H9 (cell line): Measurements from ENCODE around the gene NKAIN1. TPM values are rescaled to one million over a fixed set of nuclear protein-coding genes. Genes with fewer than 3 reads are reported as not detected.

Experiments used
- DNase-seq: peaks from one replicate; pipeline ENCODE4 v3.0.0-alpha.2; 2017
- H2AFZ ChIP-seq: one replicate; pipeline ENCODE4 v1.6.1; 2013; ENCODE audit warnings: mild to moderate bottlenecking, low read length, control low read depth, moderate library complexity
- H2AK5ac ChIP-seq: 2 replicates; pipeline ENCODE4 v1.6.1; 2013; ENCODE audit warnings: low read length, control low read depth, mixed read lengths; ENCODE audit not compliant: insufficient read length
- H2BK120ac ChIP-seq: one replicate; pipeline ENCODE4 v1.6.1; 2013; ENCODE audit warnings: low read depth, mild to moderate bottlenecking, low read length, control low read depth, inconsistent platforms; ENCODE audit not compliant: poor library complexity, severe bottlenecking
- H2BK12ac ChIP-seq: 2 replicates; pipeline ENCODE4 v1.6.1; 2013; ENCODE audit warnings: low read length, control low read depth, mixed read lengths, low read depth; ENCODE audit not compliant: insufficient read length
- H2BK15ac ChIP-seq: 2 replicates; pipeline ENCODE4 v1.6.1; 2013; ENCODE audit warnings: low read depth, low read length, control low read depth
- H2BK20ac ChIP-seq: one replicate; pipeline ENCODE4 v1.6.1; 2013; ENCODE audit warnings: low read depth, mild to moderate bottlenecking, low read length, control low read depth, inconsistent platforms; ENCODE audit not compliant: poor library complexity, severe bottlenecking
- H2BK5ac ChIP-seq: 2 replicates; pipeline ENCODE4 v1.6.1; 2013; ENCODE audit warnings: low read length, control low read depth, mixed read lengths; ENCODE audit not compliant: insufficient read length
- H3K14ac ChIP-seq: 2 replicates; pipeline ENCODE4 v1.6.1; 2013; ENCODE audit warnings: low read length, control low read depth; ENCODE audit not compliant: insufficient read depth
- H3K18ac ChIP-seq: 2 replicates; pipeline ENCODE4 v1.6.1; 2013; ENCODE audit warnings: low read depth, mild to moderate bottlenecking, mixed read lengths, low read length, control low read depth; ENCODE audit not compliant: insufficient read length
- H3K23ac ChIP-seq: 2 replicates; pipeline ENCODE4 v1.6.1; 2013; ENCODE audit warnings: low read length, control low read depth, mixed read lengths, low read depth; ENCODE audit not compliant: insufficient read length
- H3K23me2 ChIP-seq: 2 replicates; pipeline ENCODE4 v1.6.1; 2013; ENCODE audit warnings: low read depth, mild to moderate bottlenecking, mixed read lengths, low read length, control low read depth; ENCODE audit not compliant: insufficient read length, poor library complexity, severe bottlenecking
- H3K27ac ChIP-seq: 2 replicates; pipeline ENCODE4 v1.5.1; 2013; ENCODE audit warnings: low read length, control low read depth, mixed read lengths, low read depth; ENCODE audit not compliant: insufficient read length
- H3K27me3 ChIP-seq: 2 replicates; pipeline ENCODE4 v1.6.1; 2013; ENCODE audit warnings: low read length, control low read depth, inconsistent platforms; ENCODE audit not compliant: insufficient read depth
- H3K4ac ChIP-seq: 2 replicates; pipeline ENCODE4 v1.6.1; 2013; ENCODE audit warnings: low read depth, mild to moderate bottlenecking, control low read depth, inconsistent platforms, low read length, moderate library complexity
- H3K4me1 ChIP-seq: 2 replicates; pipeline ENCODE4 v1.6.1; 2013; ENCODE audit warnings: low read length, control low read depth, inconsistent platforms; ENCODE audit not compliant: insufficient read depth
- H3K4me2 ChIP-seq: 2 replicates; pipeline ENCODE4 v1.6.1; 2013; ENCODE audit warnings: low read length, control low read depth, mixed read lengths; ENCODE audit not compliant: insufficient read length, insufficient read depth
- H3K56ac ChIP-seq: 2 replicates; pipeline ENCODE4 v1.6.1; 2013; ENCODE audit warnings: low read depth, mild to moderate bottlenecking, mixed read lengths, low read length, control low read depth; ENCODE audit not compliant: insufficient read length
- H3K79me1 ChIP-seq: 2 replicates; pipeline ENCODE4 v1.6.1; 2013; ENCODE audit warnings: low read depth, mild to moderate bottlenecking, moderate library complexity, low read length, control low read depth, inconsistent platforms; ENCODE audit not compliant: insufficient read depth, poor library complexity, severe bottlenecking
- H3K79me2 ChIP-seq: 2 replicates; pipeline ENCODE4 v1.6.1; 2013; ENCODE audit warnings: low read length, control low read depth, inconsistent platforms; ENCODE audit not compliant: insufficient read depth
- H3K9ac ChIP-seq: 2 replicates; pipeline ENCODE4 v1.6.1; 2013; ENCODE audit warnings: low read length, control low read depth, mixed read lengths; ENCODE audit not compliant: insufficient read length; ENCODE audit errors: extremely low read depth
- H3K9me3 ChIP-seq: one replicate; pipeline ENCODE4 v1.6.1; 2013; ENCODE audit warnings: low read depth, low read length, inconsistent platforms; ENCODE audit not compliant: control insufficient read depth
- H3T11ph ChIP-seq: one replicate; pipeline ENCODE4 v1.6.1; 2013; ENCODE audit warnings: mild to moderate bottlenecking, low read length, control low read depth, inconsistent platforms
- H4K20me1 ChIP-seq: one replicate; pipeline ENCODE4 v1.6.1; 2013; ENCODE audit not compliant: control insufficient read depth, insufficient read length, insufficient read depth
- H4K5ac ChIP-seq: 2 replicates; pipeline ENCODE4 v1.6.1; 2013; ENCODE audit warnings: low read depth, mild to moderate bottlenecking, mixed read lengths, low read length, control low read depth; ENCODE audit not compliant: insufficient read length
- H4K8ac ChIP-seq: replicated peaks from 2 replicates; pipeline ENCODE4 v1.6.1; 2013; ENCODE audit warnings: low read length, control low read depth, mixed read lengths, low read depth; ENCODE audit not compliant: insufficient read length
- H4K91ac ChIP-seq: 2 replicates; pipeline ENCODE4 v1.6.1; 2013; ENCODE audit warnings: low read depth, mild to moderate bottlenecking, moderate library complexity, mixed read lengths, low read length, control low read depth; ENCODE audit not compliant: insufficient read length
- H3K27ac Mint-ChIP-seq, 3 experiments: 2 replicates in 2 of 3; 3 replicates in 1 of 3; pipeline ENCODE4 v1.8.0; 2020 to 2021; ENCODE audit warnings: mixed read lengths in 3 of 3, mild to moderate bottlenecking in 1 of 3, moderate library complexity in 1 of 3
- H3K27me3 Mint-ChIP-seq: 2 replicates; pipeline ENCODE4 v1.8.0; 2021; ENCODE audit warnings: low read depth, mild to moderate bottlenecking, moderate library complexity, mixed read lengths
- H3K36me3 Mint-ChIP-seq, 3 experiments: 2 replicates in 2 of 3; 3 replicates in 1 of 3; pipeline ENCODE4 v1.8.0; 2020 to 2021; ENCODE audit warnings: low read depth in 3 of 3, mixed read lengths in 3 of 3; ENCODE audit not compliant: insufficient read depth in 1 of 3
- H3K4me1 Mint-ChIP-seq, 2 experiments: 2 replicates each; pipeline ENCODE4 v1.8.0; 2020; ENCODE audit warnings: mixed read lengths in 2 of 2
- H3K4me3 Mint-ChIP-seq, 2 experiments: 2 replicates in 1 of 2; 3 replicates in 1 of 2; pipeline ENCODE4 v1.8.0; 2020 to 2021; ENCODE audit warnings: mild to moderate bottlenecking in 2 of 2, mixed read lengths in 2 of 2, moderate library complexity in 1 of 2
- H3K9me3 Mint-ChIP-seq, 2 experiments: 2 replicates in 1 of 2; 3 replicates in 1 of 2; pipeline ENCODE4 v1.8.0; 2020; ENCODE audit warnings: mild to moderate bottlenecking in 2 of 2, mixed read lengths in 2 of 2, moderate library complexity in 1 of 2
- CTCF ChIP-seq: fragments of 200-600 bp; sonication (generic); conservative IDR thresholded peaks from 3 replicates; pipeline ENCODE4 v1.8.0; 2021; ENCODE audit warnings: antibody characterized with exemption, mild to moderate bottlenecking
- WGBS: extraction: QIAGEN DNeasy Blood & Tissue Kit; methylation state at CpG from one replicate; pipeline ENCODE4 v1.1.7; 2013; ENCODE audit warnings: missing lambda C conversion rate, low lambda C conversion rate, mixed read lengths; ENCODE audit not compliant: insufficient read length; ENCODE audit errors: extremely low coverage; 5-methylcytosine and 5-hydroxymethylcytosine counted together
- total RNA-seq: library from RNA; stranded (reverse); gene quantifications from 2 replicates; pipeline ENCODE4 v1.2.1, GENCODE V29; 2021

Gene NKAIN1
- total RNA-seq, 1 experiment from 2014 or later = 25.6 TPM

DNA sequence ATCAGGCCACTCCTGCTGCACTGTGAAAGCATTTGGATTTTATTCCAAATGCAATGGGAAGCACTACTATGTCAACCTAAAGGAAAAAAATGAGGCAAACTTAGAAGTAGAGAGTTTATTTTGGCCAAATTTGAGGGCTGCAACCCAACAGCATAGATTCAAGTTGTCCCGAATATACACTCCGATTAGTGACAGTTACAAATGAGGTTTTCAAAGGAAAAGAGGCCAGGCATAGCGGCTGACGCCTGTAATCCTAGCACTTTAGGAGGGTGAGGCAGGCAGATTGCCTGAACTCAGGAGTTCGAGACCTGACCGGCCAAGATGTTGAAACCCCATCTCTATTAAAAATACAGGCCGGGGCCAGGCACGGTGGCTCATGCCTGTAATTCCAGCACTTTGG is 95.2 kb downstream of the NKAIN1 start:
- no peak overlapping the region for H2BK120ac ChIP-seq
- no peaks in the 10 kb centered on the region for H3K27me3 ChIP-seq
- H3K23ac ChIP-seq = no peak overlapping the region
- no CpG with 5 or more reads among the region's 8 CpGs for WGBS
- no peak overlapping the region for H4K8ac ChIP-seq
- no peaks in the 10 kb centered on the region for H3K79me1 ChIP-seq
- no peak overlapping the region for H2BK12ac ChIP-seq
- no peak overlapping the region for H3K14ac ChIP-seq
- H2BK15ac ChIP-seq = no peak overlapping the region
- no peak overlapping the region for H3K27ac ChIP-seq
- no peak overlapping the region for H3K4me2 ChIP-seq
- no peak overlapping the region for H2BK20ac ChIP-seq
- H3T11ph ChIP-seq = no peak overlapping the region
- no peak overlapping the region for H4K5ac ChIP-seq
- no peaks in the 10 kb centered on the region for H3K9me3 ChIP-seq
- H3K4me1 ChIP-seq = no peaks in the 10 kb centered on the region
- TF ChIP-seq CTCF = no peak
- H3K56ac ChIP-seq = no peak overlapping the region
- H3K23me2 ChIP-seq = no peaks in the 10 kb centered on the region
- H2AK5ac ChIP-seq = no peak overlapping the region
- no peak overlapping the region for H2AFZ ChIP-seq
- H3K36me3 Mint-ChIP-seq = no peaks in the 10 kb centered on the region
- DNase-seq = no peak
- H3K27me3 Mint-ChIP-seq = no peaks in the 10 kb centered on the region
- no peaks in the 10 kb centered on the region for H4K20me1 ChIP-seq
- no peaks in the 10 kb centered on the region for H3K79me2 ChIP-seq
- H2BK5ac ChIP-seq = no peak overlapping the region
- no peak overlapping the region for H3K4ac ChIP-seq
- peak overlapping the region in 2 of 3 experiments; percentile 7 to 68; a peak in 2 of 7 replicates for H3K27ac Mint-ChIP-seq
- no peaks in the 10 kb centered on the region; a peak in 1 of 5 replicates for H3K9me3 Mint-ChIP-seq
- H3K9ac ChIP-seq = no peak overlapping the region
- no peak overlapping the region for H3K18ac ChIP-seq
- peaks cover 4 to 7% of the 10 kb centered on the region in 2 experiments for H3K4me1 Mint-ChIP-seq
- H3K4me3 Mint-ChIP-seq = no peak overlapping the region
- no peak overlapping the region for H4K91ac ChIP-seq
